HL-60/S4 (cell line): ENCODE measurements around the gene MRPL45.
"Not testable (repeated sequence)": the region's sequence is repeated elsewhere in the genome, so short reads cannot be mapped to it uniquely, and the experiment has no call there.

Source experiments
- in situ Hi-C: fragments of 300-500 bp; cut with MboI; formaldehyde crosslinking; loops from 2 replicates; pipeline ENCODE4 v1.14.3; 2022; ENCODE audit warnings: low sequenced_read_pairs

Gene MRPL45

DNA sequence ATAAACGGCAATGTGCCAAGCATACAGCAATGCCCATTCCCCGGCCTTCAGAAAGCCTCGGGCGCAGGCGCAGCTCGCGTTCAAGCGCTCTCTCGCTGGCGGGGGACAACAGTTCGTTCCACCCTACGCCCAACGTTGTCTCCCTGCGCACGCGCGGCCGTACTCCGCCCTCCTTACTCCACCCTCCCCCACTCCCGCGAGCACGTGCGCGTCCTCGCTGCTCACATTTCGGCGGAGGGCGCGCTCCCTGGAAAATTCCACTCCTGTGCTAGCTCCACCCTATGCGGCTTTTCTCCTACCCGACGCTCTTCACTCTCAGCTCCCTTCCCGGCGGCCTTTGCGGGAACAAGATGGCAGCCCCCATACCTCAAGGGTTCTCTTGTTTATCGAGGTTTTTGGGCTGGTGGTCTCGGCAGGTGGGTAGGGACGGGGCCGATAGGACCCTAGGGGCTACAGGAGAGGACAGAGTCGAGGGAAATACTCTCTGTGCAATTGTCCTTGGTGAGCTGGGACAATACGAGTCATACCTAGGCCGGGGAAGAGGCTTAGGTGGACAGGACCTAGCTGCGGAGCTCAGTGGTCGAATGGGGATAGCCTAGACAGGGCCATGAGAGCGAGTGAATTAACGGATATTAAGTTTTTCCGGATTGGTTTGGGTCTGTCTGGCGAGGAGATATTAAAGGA lies at the start of gene MRPL45:
MRPL45 (plus strand) TSS at position 335 of the 684 bp plus-strand sequence; CDS start at position 351, 16 bp downstream.
- in situ Hi-C loops, result not testable (repeated sequence)

DNA sequence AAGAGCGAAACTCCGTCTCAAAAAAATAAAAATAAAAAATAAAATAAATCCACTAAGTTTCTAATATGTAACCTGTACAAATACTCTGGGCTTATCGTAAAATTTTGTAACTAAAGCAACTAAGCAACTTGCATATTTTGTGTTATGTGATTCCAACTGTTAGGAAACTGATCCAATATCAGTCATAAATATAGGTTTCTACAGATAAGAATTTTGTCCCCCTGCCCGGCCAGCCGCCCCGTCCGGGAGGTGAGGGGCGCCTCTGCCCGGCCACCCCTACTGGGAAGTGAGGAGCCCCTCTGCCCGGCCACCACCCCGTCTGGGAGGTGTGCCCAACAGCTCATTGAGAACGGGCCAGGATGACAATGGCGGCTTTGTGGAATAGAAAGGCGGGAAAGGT lies 43.8 kb upstream of the MRPL45 start:
- in situ Hi-C loops, result not testable (repeated sequence)

DNA sequence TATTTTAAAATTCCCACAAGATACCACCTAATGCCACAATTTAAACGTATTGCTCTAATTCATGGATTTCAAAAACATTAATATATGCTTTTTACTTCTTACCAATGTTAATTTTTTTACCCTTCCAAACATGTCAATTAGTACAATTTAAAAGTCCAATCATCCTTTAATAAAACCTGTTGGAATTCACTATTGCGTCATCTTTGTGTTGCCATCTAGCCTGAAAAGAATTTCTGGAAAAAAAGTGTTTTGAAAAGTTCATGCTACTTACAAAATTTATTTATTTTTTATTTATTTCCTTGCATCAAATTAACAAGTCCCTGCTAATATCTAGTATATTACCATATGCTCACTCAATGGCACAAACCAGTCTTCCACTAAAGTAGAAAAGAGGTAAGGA lies 42.6 kb upstream of the MRPL45 start:
- in situ Hi-C loops, result not testable (repeated sequence)

DNA sequence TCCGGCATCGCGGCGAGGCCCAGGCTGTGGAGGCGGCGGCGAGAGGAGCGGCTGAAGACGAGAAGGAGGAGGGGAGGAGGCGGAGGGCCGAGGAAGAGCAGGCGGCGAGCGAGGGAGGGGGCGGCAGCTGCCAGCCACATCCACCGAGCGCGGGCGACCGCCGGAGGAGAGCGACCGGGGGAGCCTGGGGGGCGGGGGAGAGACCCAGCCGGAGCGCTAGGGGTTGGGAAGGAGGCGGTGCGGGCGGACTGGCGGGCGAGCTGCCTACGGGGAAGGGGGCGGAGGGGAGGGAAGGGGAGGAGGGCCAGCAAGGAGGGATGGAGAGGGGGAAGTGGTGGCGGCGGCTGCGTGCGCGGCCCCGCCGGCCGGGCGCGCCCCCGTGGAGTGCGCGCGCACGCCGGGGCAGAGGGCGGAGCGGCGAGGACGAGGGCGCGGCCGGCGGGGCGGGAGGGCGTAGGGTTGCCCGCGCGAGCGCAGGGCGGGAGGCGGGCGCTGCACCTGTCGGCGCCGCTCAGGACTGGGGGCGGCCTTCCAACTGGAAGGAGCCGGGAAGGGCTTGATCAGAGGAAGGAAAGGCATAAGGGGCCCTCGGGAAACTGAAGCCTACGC lies 39.9 kb upstream of the MRPL45 start:
- in situ Hi-C loops, result not testable (repeated sequence)

DNA sequence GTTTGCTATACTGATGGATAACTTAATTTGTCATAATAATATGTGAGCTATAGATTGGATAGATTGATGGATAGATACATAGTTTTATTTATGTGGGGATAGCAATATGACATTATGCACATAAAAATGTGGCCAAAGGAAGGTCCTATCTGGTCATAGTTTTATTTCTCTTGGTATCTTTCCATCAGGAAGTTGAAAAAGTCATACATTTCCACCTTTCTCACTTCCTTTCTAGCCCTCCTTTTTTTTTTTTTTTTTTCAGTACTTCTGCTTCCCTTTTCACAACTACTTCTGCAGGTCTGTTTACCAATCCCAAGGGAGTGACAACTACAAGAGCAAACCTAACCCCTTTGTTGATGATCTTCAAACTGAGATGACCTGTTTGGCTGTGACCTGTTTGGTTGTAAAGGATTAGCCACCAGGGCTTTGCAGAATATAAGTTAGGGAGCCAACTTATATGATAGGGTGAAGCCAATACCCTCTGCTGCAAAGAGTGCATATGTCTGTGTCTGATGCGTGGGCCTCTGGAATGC lies 30.9 kb upstream of the MRPL45 start:
- in situ Hi-C loops, result not testable (repeated sequence)

DNA sequence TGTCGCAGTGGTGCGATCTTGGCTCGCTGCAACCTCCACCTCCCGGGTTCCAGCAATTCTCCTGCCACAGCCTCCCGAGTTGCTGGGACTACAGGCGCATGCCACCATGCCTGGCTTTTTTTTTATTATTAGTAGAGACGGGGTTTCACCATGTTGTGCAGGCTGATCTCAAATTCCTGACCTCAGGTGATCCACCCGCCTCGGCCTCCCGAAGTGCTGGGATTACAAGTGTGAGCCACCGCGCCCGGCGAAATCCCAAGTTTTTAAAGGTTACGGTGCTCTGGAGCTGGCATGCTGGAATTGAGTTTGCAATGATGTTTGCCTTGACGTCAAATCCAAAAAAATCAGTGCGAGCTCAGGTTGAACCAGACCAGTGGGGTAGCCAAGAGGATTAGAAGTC lies 30.4 kb upstream of the MRPL45 start:
- in situ Hi-C loops, result not testable (repeated sequence)

DNA sequence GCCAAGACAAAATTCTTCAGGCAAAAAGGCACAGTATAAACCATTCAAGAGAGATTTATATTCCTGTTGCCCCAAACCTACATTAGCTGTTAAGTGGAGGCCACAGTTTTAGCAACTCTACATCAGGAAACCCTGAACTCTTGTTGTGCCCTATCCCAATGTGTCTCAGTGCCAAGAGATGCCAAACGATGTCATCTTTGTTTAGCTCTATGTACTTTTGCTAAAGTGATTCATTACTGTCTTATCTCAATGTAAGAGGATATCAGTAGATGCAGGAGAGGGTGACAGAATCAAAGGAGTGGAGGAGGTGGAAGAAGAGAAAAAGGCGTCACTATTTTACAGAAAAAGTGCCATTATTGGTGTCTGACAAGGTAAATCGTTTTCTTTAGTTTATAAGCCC lies 28.8 kb upstream of the MRPL45 start:
- in situ Hi-C loops, result not testable (repeated sequence)

DNA sequence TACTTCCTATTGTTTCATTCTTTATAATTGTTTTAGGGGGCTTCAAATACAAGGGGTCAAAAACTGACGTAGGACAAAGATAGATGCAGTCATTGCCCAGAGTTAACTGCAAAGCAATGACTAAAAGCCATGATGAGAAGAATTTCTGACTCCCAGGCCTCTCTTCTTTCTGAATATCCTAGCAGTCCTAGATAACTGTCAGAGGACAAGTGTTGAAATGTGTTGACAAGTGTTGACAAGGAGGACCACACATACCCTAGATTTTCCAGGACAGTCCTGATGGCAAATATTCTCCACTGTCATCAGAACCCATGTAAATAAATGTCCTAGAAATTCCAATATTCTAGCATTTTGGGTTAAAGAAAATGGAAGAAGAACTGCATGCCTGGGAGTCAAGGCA lies 27.9 kb upstream of the MRPL45 start:
- in situ Hi-C loops, result not testable (repeated sequence)

DNA sequence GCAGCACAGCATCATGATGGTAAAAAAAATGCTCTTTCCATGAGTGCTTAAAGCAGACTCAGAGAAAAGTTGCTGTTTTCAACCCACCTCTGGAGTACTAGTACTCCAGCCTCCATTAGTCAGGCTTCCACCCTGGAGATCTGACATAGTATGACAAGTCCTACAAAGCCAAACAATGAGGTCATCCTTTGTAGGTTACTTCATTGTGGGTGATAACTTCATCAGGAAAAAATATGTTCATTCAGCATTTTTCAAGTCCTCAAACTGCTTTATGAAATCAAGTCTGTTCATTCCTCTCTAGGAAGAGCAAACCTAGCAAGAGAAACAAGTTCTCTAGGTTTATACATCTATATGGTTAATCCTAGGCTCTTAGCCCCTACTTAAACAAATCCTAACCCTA lies 27.4 kb upstream of the MRPL45 start:
- in situ Hi-C loops, result not testable (repeated sequence)

DNA sequence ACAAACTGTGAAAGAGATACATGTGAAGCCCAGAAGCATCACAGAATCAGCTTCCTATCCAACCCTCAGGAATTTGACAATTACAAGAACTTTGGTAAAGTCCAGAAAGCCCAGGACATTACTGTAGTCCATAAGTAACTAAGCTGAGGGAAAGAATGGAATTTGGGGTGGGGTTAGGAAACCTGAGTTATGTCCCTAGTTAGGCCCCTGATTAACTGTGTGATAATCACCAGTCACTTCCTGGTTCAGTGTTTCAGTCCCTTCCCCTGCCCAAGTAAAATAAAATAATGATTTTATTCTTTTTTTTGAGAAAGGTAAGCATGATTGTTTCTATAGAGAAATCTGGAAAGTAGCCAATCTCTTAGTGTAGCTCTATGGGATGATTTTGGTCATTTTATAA lies 11.0 kb upstream of the MRPL45 start:
- in situ Hi-C loops, result not testable (repeated sequence)

DNA sequence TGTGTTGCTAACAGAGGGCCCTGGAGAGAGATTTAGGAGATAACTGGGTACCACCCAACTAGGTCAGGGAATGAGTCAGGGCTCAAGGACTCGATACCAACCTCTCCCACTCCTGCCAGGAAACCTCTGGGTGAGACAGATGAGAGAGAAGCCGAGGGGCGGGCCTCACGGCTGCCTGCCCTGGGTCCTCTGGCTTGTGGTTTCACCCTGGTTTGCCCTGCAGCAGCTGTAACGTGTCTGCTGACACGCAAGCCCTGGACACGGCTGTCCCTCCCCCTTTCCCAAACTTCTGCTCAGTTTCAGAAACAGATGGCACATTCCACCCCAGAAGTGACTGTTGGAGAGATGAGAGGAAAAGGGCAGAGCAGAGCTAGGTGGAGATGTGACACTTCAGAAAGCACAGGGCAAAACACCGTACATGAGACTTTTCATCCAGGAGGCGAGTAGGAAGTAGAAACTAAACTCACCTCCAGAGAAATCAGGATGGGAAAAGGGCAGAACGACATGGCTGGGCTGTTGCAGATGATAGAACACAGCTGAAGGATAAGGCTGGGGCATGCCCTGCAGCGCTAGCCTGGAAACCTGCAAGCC lies 10.4 kb upstream of the MRPL45 start:
- in situ Hi-C loops, result not testable (repeated sequence)

DNA sequence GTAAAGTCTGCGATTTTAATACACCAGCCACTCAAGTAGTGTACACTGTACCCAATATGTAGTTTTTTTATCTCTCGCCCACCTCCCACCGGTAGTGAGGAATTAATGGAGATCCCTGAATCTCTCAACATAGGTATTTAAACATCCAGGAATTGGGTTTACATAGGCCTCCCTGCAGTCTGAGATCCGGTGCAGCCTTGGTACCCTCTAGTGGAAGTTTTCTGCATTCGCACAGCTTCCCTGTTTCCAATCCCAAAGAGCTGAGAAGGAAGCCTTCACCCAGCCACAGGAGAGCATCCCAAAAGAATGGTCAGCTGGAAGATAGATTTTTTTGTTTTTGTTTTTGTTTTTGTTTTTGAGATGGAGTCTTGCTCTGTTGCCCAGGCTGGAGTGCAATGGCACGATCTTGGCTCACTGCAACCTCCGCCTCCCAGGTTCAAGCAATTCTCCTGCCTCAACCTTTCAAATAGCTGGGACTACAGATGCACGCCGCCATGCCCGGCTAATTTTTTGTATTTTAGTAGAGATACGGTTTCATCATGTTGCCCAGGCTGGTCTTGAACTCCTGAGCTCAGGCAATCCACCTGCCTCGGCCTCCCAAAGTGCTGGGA lies 8.6 kb upstream of the MRPL45 start:
- in situ Hi-C loops, result not testable (repeated sequence)

DNA sequence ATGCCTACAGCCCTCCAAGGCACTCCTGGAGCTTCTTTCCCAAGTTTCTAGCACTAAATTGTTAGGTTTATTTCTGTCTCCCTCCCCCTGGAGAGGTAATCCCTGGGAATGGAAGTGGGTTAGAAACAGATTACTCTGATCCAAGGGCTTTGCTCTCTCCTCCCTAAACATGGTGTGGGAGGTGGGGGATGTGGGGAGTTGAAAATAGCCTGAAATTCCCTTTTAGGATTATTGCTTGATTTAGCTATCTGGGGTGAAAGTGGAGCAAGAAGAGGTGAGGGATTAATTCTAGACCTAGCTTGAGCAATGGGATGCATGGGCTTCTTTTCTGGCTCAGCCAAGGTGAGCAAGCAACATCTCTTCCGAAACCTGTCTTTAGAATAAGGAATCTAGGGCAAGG lies 7.2 kb upstream of the MRPL45 start:
- in situ Hi-C loops, result not testable (repeated sequence)

DNA sequence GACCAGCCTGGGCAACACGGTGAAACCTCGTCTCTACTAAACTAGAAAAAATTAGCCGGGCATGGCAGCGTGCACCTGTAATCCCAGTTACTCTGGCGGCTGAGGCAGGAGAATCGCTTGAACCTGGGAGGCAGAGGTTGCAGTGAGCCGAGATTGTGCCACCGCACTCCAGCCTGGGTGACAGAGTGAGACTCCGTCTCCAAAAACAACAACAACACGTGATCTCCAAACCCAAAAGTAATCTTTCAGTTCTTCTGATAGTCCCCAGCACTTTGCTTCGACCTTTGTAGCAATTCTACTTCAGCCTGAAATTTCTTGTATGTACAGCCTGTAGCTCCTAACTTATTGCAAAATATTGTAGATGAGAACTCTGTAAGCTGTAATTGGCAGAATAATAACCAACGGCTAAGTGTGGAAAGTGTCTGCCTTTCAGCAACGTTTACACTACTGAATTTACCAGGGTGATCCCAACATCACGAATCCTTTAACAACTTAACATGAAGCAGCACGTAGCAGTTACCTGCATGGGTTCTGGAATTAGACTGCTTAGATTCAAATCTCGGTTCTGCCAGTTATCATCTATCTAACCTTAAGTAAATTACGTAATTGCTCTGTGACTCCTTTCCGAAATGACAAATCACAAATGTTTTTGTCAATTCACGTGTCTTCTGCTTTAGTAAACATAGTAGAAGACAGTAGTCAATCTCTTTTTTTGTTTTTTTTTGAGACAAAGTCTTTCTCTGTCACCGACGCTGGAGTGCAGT lies 1.2 kb upstream of the MRPL45 start:
- in situ Hi-C loops, result not testable (repeated sequence)

DNA sequence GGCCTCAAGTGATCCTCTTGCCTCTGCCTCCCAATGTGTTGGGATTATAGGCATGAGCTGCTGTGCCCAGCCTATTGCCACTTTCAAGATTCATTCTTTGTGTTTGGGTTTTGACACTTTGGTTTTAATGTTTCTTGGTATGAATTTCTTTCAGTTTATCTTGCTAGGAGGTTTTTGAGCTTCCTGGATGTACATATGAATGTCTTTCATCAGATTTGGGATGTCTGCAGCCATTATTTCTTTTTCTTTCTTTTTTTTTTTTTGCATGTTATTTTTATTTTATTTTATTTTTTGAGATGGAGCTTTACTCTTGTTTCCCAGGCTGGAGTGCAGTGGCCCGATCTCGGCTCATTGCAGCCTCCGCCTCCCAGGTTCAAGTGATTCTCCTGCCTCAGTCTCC lies 18.5 kb downstream of the MRPL45 start:
- in situ Hi-C loops, result no loop called here

DNA sequence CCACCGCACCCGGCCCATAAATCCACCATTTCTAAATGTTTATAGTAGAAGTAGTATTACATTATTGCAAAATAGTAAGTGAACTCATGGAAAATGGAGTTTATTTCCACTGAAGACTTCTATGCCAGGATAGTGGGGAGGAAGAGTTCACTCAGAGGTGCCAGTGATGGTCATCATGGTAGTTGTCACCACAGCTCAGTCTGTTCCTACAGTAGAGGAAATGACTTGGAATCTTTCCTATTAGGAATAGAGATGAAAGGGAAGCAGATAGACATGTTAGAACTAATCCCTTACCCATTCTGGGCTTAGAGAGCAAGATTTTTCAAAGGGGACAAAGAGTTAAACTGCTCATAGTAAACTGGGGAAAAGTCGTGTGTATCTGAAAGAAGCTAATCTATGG lies 20.1 kb downstream of the MRPL45 start:
- in situ Hi-C loops, result no loop called here

DNA sequence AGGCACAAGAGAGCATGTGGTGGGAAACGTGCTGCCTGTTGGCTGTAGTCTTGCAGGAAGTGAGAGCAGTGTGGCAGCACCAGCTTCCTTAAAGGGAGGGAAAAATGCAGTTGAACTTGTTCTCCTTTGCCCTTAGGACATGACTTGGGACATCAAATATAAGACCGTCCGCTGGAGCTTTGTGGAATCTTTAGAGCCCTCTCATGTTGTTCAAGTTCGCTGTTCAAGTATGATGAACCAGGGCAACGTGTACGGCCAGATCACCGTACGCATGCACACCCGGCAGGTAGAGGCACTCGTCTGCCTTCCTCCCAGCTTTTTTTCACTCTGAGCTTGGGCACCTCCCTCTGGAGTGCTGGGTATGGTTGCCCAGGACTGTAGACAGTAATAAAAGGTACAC lies 23.5 kb downstream of the MRPL45 start:
- in situ Hi-C loops, result no loop called here

DNA sequence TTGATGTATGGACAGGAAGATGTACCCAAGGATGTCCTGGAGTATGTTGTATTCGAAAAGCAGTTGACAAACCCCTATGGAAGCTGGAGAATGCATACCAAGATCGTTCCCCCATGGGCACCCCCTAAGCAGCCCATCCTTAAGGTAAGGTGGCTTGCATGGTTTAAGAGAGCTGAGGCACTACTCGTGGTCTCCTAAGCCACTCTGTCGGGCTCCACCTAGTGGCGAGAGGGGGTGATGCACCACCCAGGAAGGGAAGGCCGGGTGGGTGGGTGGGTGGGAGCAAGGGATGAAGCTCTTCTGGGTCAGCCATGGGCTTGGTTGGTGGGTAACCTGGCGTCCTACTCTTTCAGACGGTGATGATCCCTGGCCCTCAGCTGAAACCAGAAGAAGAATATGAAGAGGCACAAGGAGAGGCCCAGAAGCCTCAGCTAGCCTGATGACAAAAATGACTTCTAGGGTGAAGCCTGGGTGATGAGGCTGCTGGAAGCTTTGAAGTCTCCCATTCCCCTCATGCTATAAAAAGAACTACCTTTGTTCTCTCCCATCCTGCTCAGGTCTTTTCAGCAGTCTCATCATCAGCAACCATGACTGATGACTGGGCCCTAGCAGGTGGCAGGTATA lies 25.3 kb downstream of the MRPL45 start:
- in situ Hi-C loops, result no loop called here

DNA sequence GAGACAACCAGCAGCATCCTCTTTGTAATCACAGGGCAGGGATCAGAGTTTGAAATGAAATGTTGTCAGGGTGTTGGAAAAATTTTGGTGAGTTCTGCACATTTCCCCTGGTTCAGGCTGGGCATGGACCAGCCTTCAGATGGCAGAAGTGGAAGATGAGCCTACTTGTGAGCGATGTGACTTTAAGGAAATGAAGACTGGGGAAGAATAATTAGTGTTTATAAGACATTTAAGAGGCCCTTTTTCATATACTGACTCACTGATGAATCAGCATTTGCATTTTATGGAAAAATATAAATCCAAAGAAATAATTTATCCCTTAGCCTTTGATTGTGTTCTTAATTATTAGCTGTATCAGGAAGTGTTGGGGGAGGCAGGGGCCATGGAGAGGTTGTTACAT lies 25.9 kb downstream of the MRPL45 start:
- in situ Hi-C loops, result no loop called here

DNA sequence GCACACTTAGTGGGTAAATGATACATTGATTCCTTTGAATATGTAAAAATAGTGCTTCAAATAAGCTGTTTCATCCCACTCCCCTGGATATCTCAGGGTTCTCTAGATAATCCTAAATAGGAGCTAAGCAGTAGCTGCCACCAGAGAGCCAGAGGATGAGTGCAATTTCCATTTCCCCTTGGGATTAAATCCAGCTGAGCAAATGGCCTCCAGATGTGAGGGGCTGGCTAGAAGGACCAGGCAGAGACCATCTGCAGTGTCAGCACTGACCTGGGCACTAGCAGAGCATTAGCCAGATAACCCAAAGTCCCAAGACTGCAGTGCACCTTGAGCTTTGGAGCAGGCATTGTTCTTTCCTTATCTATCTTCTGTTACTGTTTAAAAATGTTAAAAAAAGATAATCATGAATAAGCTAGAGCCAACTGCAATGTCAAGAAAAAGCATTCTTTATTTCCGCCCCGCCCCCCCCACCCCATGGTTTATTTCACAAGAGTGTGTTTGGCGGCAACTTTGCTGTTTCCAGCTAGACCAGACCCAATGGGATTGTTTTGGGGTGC lies 27.3 kb downstream of the MRPL45 start:
- in situ Hi-C loops, result no loop called here
